ENCODE data around the gene PPP3CB.

The PPP3CB gene

GRCh38 chr10:73407495-73407894, 88.3 kb downstream of the PPP3CB start:
- Histone ChIP-seq H3K27ac (ENCODE audit: low read depth, low read length) (no peak overlapping the region), H3F3A (ENCODE audit: control insufficient read depth, insufficient read depth) (no peaks in the 10 kb centered on the region), H3K4me3 (ENCODE audit: low read length) (no peak overlapping the region), H3K9me3 (ENCODE audit: control insufficient read depth, insufficient read depth, low read length) (no peaks in the 10 kb centered on the region), H3K36me3 (ENCODE audit: control insufficient read depth, low read length) (peaks cover 7% of the 10 kb centered on the region; the same call in 1 of the 2 replicates), H3K4me2 (ENCODE audit: low read length) (no peak overlapping the region), H3K79me2 (ENCODE audit: control insufficient read depth, low read length) (peaks cover 88% of the 10 kb centered on the region), H3K9me2 (replicated peaks; ENCODE audit: control insufficient read depth, low read length) (no peaks in the 10 kb centered on the region), H3K27me3 (ENCODE audit: control insufficient read depth, low read length) (no peaks in the 10 kb centered on the region), H3K4me1 (ENCODE audit: control insufficient read depth, low read length) (peaks cover 9% of the 10 kb centered on the region), H4K20me1 (ENCODE audit: control insufficient read depth, insufficient read depth, low read depth, low read length) (no peaks in the 10 kb centered on the region)
- no peak for TF ChIP-seq CTCF (IDR thresholded peaks at IDR 0.05; ENCODE audit: low read depth, low read length, poor library complexity, severe bottlenecking)
- no peak for TF ChIP-seq EZH2phosphoT487 (IDR thresholded peaks at IDR 0.05; ENCODE audit: borderline replicate concordance, low read length)

- Histone ChIP-seq H3K4me3 (ENCODE audit: low read length) (no peak overlapping the region), H3K4me2 (ENCODE audit: low read length) (no peak overlapping the region), H3K27ac (ENCODE audit: low read depth, low read length) (no peak overlapping the region)
Observed at GRCh38 chr10:73406846-73407245, 89.0 kb downstream of the PPP3CB start.

GRCh38 chr10:73405556-73405955, 90.3 kb downstream of the PPP3CB start:
- Histone ChIP-seq H3K27me3 (ENCODE audit: control insufficient read depth, low read length) (no peaks in the 10 kb centered on the region), H3K9me3 (ENCODE audit: control insufficient read depth, insufficient read depth, low read length) (no peaks in the 10 kb centered on the region), H3F3A (ENCODE audit: control insufficient read depth, insufficient read depth) (no peaks in the 10 kb centered on the region), H3K9me2 (replicated peaks; ENCODE audit: control insufficient read depth, low read length) (no peaks in the 10 kb centered on the region), H3K4me2 (ENCODE audit: low read length) (no peak overlapping the region; the same call in 1 of the 2 replicates), H3K79me2 (ENCODE audit: control insufficient read depth, low read length) (peaks cover 77% of the 10 kb centered on the region), H3K36me3 (ENCODE audit: control insufficient read depth, low read length) (peaks cover 7% of the 10 kb centered on the region; the same call in 1 of the 2 replicates), H4K20me1 (ENCODE audit: control insufficient read depth, insufficient read depth, low read depth, low read length) (no peaks in the 10 kb centered on the region), H3K4me3 (ENCODE audit: low read length) (no peak overlapping the region), H3K27ac (ENCODE audit: low read depth, low read length) (no peak overlapping the region), H3K4me1 (ENCODE audit: control insufficient read depth, low read length) (peaks cover 7% of the 10 kb centered on the region)
- no peak for TF ChIP-seq EZH2phosphoT487 (IDR thresholded peaks at IDR 0.05; ENCODE audit: borderline replicate concordance, low read length)
- no peak for TF ChIP-seq CTCF (IDR thresholded peaks at IDR 0.05; ENCODE audit: low read depth, low read length, poor library complexity, severe bottlenecking)

More at GRCh38 chr10:73406846-73407245, 89.0 kb downstream of the PPP3CB start:
- Histone ChIP-seq H3K79me2 (ENCODE audit: control insufficient read depth, low read length) (peaks cover 88% of the 10 kb centered on the region), H3K9me2 (replicated peaks; ENCODE audit: control insufficient read depth, low read length) (no peaks in the 10 kb centered on the region), H3F3A (ENCODE audit: control insufficient read depth, insufficient read depth) (no peaks in the 10 kb centered on the region), H3K27me3 (ENCODE audit: control insufficient read depth, low read length) (no peaks in the 10 kb centered on the region), H4K20me1 (ENCODE audit: control insufficient read depth, insufficient read depth, low read depth, low read length) (no peaks in the 10 kb centered on the region), H3K4me1 (ENCODE audit: control insufficient read depth, low read length) (peaks cover 7% of the 10 kb centered on the region), H3K36me3 (ENCODE audit: control insufficient read depth, low read length) (peaks cover 7% of the 10 kb centered on the region; the same call in 1 of the 2 replicates), H3K9me3 (ENCODE audit: control insufficient read depth, insufficient read depth, low read length) (no peaks in the 10 kb centered on the region)
- TF ChIP-seq CTCF (IDR thresholded peaks at IDR 0.05; ENCODE audit: low read depth, low read length, poor library complexity, severe bottlenecking) (no peak), EZH2phosphoT487 (IDR thresholded peaks at IDR 0.05; ENCODE audit: borderline replicate concordance, low read length) (no peak)
